Stomach (tissue), 9 donors: ENCODE data around the gene ADNP2. TPM values are rescaled to one million over a fixed set of nuclear protein-coding genes. Genes with fewer than 3 reads are reported as not detected.

ENCODE experiments used
- DNase-seq, 2 donors: peaks; one replicate each; pipeline versions ENCODE4 v3.0.0 to v3.0.0-alpha.2; 2013 to 2019
- H3K27ac ChIP-seq, 5 donors: fragments of 200-600 bp in 4 of 5; sonication (generic) in 4 of 5; one replicate each; pipeline ENCODE4 v1.5.1; 2013 to 2019; ENCODE audit warnings: mild to moderate bottlenecking in 1 of 5, moderate library complexity in 1 of 5
- H3K27me3 ChIP-seq, 3 donors: fragments of 200-600 bp; sonication (generic); one replicate each; pipeline ENCODE4 v1.5.1; 2017 to 2019; ENCODE audit warnings: mixed run types in 1 of 3
- H3K36me3 ChIP-seq, 4 donors: fragments of 200-600 bp; sonication (generic); 1 replicate in 3 of 4; 2 replicates in 1 of 4; pipeline ENCODE4 v1.5.1; 2016 to 2019
- H3K4me1 ChIP-seq, 4 donors: fragments of 200-600 bp; sonication (generic); one replicate each; pipeline ENCODE4 v1.5.1; 2016 to 2019
- H3K4me3 ChIP-seq, 4 donors: fragments of 200-600 bp; sonication (generic) in 3 of 4; one replicate each; pipeline ENCODE4 v1.5.1; 2016 to 2019; ENCODE audit warnings: mild to moderate bottlenecking in 1 of 4
- H3K9me3 ChIP-seq, 4 donors: fragments of 200-600 bp; sonication (generic); one replicate each; pipeline ENCODE4 v1.5.1; 2016 to 2019
- CTCF ChIP-seq, 7 experiments: fragments of 450-650 bp in 4 of 7; fragments of 200-600 bp in 3 of 7; sonication (generic) in 3 of 7; IDR thresholded peaks; one replicate each; pipeline ENCODE4 v1.5.1; 2016 to 2019; ENCODE audit warnings: antibody characterized with exemption in 7 of 7, control low read depth in 2 of 7, mild to moderate bottlenecking in 1 of 7
- EP300 ChIP-seq: sonication (generic); formaldehyde crosslinking; IDR thresholded peaks from one replicate; pipeline ENCODE4 v1.6.1; 2017; ENCODE audit warnings: antibody characterized with exemption
- POLR2A ChIP-seq, 4 donors: fragments of 450-650 bp; IDR thresholded peaks; one replicate each; pipeline ENCODE4 v1.6.1; 2016; ENCODE audit warnings: antibody characterized with exemption in 4 of 4, control low read depth in 2 of 4, mild to moderate bottlenecking in 1 of 4, moderate library complexity in 1 of 4
- POLR2AphosphoS5 ChIP-seq, 3 donors: sonication (generic); formaldehyde crosslinking; IDR thresholded peaks; one replicate each; pipeline ENCODE4 v1.6.1; 2016; ENCODE audit warnings: antibody characterized with exemption in 3 of 3
- WGBS, 5 donors: extraction: QIAGEN DNeasy Blood & Tissue Kit in 3 of 5; methylation state at CpG; one replicate each; pipeline versions ENCODE4 v1.1.5 to v1.1.7; 2013 to 2018; 5-methylcytosine and 5-hydroxymethylcytosine counted together
- intact Hi-C: fragments of 100-400 bp; cut with DNase I; formaldehyde crosslinking; loops from one replicate; pipeline ENCODE4 v1.15.1; 2023; ENCODE audit warnings: low total_unique reads
- polyA plus RNA-seq, 3 donors: library from polyadenylated mRNA; stranded (reverse); fragments of 200-250 nt; gene quantifications; one replicate each; pipeline ENCODE4 v1.2.3, GENCODE V29; 2013
- total RNA-seq, 5 donors: library from RNA; depleted of rRNA; stranded (reverse); fragments of >200 nt; gene quantifications; one replicate each; pipeline versions ENCODE4 v1.1.0 to v1.2.3, GENCODE V29; 2014 to 2016
- donor health status: healthy with polysubstance abuse.
- donor health status: Bipolar disorder and iron deficiency.
- donor health status: healthy.

The ADNP2 gene
- total and polyA plus RNA-seq, 8 donors, result 4.2 to 24.6 (median 10.8) TPM

GRCh38 chr18:80148326-80149199, 39.5 kb downstream of the ADNP2 start:
- H3K27me3 ChIP-seq, result no peaks in the 10 kb centered on the region
- H3K27ac ChIP-seq, result peak overlapping the region in 4 of 5 donors; percentile 5 to 72 (median 59)
- peaks cover 21 to 61% (median 41%) of the 10 kb centered on the region in 4 donors for H3K4me1 ChIP-seq
- 42 to 59% (median 51%) methylated on average over 34 of the region's 34 CpGs for WGBS, 5 donors
- intact Hi-C loops, result no loop called here
- peak overlapping the region; percentile 56 to 64 (median 58) for H3K4me3 ChIP-seq
- DNase-seq, result peak in 1 of 2 donors; percentile 37
- H3K36me3 ChIP-seq, result no peaks in the 10 kb centered on the region
- TF ChIP-seq POLR2A (IDR thresholded peaks at IDR 0.05) (no peak), CTCF (IDR thresholded peaks at IDR 0.05) (no peak), EP300 (no peak), POLR2AphosphoS5 (IDR thresholded peaks at IDR 0.05) (no peak)
- no peaks in the 10 kb centered on the region for H3K9me3 ChIP-seq

DNA sequence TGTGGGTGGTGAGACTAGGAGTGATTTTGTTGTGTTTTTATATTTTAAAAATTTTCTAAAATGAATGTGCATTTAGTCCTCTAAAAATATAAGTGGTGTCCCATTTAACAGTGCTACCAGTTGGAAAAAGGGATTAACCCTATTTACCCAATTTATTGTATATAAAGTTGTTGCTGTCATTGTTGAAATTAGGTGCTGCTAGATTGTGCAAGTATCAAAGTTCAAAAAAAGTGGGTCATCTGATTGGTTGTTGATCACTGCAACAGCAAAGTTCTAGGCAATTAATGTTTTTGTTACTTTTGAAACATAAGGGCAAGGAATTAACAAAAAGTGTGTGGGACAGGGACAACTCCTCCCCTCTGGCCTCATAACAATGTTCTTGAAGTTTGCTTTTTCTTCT, 40.6 kb downstream of the ADNP2 start:
- no peak for TF ChIP-seq POLR2AphosphoS5 (IDR thresholded peaks at IDR 0.05)
- no peak for TF ChIP-seq EP300
- no peak for TF ChIP-seq CTCF (IDR thresholded peaks at IDR 0.05)
- TF ChIP-seq POLR2A (IDR thresholded peaks at IDR 0.05), result no peak
- no peaks in the 10 kb centered on the region for H3K27me3 ChIP-seq
- H3K9me3 ChIP-seq, result no peaks in the 10 kb centered on the region
- DNase-seq, result no peak
- no peaks in the 10 kb centered on the region for H3K36me3 ChIP-seq
- intact Hi-C loops, result no loop called here
- peaks cover 14 to 50% (median 31%) of the 10 kb centered on the region in 4 donors for H3K4me1 ChIP-seq
- H3K27ac ChIP-seq, result no peak overlapping the region
- no peak overlapping the region for H3K4me3 ChIP-seq

- Histone ChIP-seq H3K36me3 (no peaks in the 10 kb centered on the region), H3K9me3 (no peaks in the 10 kb centered on the region), H3K27ac (no peak overlapping the region), H3K27me3 (no peaks in the 10 kb centered on the region), H3K4me3 (no peak overlapping the region), H3K4me1 (peaks cover 0 to 5% (median 1%) of the 10 kb centered on the region in 4 donors)
- WGBS, 5 donors, result 67 to 83% (median 70%) methylated on average over 6 of the region's 6 CpGs
- intact Hi-C loops, result no loop called here
- DNase-seq, result peak in 1 of 2 donors; percentile 34
- TF ChIP-seq EP300 (no peak), POLR2AphosphoS5 (IDR thresholded peaks at IDR 0.05) (no peak), CTCF (IDR thresholded peaks at IDR 0.05) (peak in 4 of 7 experiments; percentile 23 to 37 (median 28)), POLR2A (IDR thresholded peaks at IDR 0.05) (no peak)
These were observed 45.2 kb downstream of the ADNP2 start for GRCh38 chr18:80154293-80154692.

DNA sequence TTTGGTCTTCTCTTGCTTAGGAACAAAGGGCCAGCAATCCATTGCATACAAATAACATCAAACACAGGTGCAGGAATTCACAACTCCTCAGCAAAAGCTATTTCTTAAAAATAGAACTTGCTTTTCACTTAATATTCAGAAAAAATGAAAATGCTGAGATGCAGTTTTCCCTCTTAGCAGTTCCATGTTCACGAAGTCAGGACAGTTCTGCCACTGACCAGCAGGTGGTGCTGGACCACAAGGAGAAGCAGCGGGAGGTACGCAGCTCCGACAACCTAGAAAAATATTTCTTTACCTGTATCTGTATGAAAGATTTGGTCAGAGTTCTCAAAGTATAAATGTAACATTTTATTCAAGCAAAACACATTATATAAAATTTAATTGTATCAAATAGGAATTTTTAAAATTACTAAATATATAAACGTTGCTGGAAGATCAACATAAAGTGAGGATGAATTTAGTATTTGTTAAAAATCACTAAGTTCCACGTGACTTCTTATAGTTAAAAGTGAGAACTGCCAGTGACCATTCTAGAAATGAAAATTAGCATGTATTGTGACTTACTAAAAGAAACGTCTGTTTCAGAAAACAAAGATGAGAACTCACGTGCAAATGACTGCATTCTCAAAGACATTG, 48.8 kb downstream of the ADNP2 start:
- TF ChIP-seq EP300 (no peak), POLR2AphosphoS5 (IDR thresholded peaks at IDR 0.05) (peak in 1 of 3 donors; percentile 42), POLR2A (IDR thresholded peaks at IDR 0.05) (no peak), CTCF (IDR thresholded peaks at IDR 0.05) (peak in 5 of 7 experiments; percentile 74 to 98 (median 96))
- intact Hi-C loops, result no loop called here
- Histone ChIP-seq H3K27ac (no peak overlapping the region), H3K4me1 (peaks cover 0 to 12% (median 0%) of the 10 kb centered on the region in 4 donors), H3K4me3 (no peak overlapping the region), H3K36me3 (peaks cover 0 to 11% (median 9%) of the 10 kb centered on the region in 4 donors), H3K9me3 (no peaks in the 10 kb centered on the region), H3K27me3 (peaks cover 0 to 12% (median 0%) of the 10 kb centered on the region in 3 donors)
- WGBS, 5 donors, result 33 to 43% (median 39%) methylated on average over 8 of the region's 8 CpGs
- peak; percentile 86 to 90 for DNase-seq
